NCI-H2029 (cell line): ENCODE measurements around the gene PKD1L1.

Experiments
- DNase-seq: peaks from one replicate; lab custom pipeline; 2025; lab: John Stamatoyannopoulos, UW

The PKD1L1 gene

DNA sequence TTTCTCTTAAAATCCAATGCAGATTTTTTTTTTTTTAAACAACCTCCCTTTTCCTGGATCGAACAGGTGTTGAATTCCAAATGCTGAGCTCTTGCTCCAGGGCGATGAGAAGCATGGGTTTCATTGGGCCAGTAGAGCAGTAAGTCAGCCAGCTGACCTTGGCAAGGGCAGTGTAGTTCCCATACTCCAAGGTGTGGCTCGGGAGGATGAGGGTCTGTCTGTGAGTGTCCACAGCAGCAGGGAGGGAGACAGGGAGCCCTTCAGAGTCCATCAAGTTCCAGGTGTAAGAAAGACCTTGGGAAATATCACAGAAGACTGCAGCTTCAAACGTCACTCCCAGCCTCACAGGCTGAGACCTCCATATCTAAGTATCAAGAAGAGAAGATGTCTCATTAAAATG, 50.4 kb downstream of the PKD1L1 start:
- no peak for DNase-seq

DNA sequence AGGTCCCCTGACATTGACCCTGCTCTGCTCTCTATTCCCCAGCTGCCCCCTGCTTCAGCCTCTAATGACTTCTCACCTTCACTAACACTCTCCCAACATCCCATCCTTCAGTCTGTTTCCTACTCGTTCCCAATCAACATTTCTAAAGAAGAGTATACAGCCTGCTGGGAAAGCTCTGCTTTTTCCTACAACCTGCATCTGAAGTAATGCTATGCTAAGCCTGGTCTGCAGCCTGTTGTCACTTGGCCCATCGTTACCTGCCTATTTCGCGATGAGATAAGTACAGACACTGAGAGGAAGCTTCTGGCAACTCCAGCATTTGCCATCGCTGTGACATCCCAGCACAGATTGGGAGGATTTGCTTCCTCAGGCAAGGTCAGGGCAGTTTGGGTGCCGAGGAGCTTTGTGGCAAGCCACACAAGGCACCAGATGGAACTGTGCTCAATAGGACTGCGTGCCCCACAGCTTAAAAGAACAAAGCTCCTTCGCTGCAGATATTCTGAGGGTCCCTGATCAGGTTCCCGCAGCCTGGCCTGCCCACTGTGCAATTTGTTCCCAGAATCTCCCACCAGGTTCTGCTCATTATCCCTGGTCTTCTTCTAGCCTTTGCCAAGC, 51.4 kb downstream of the PKD1L1 start:
- DNase-seq: no peak

DNA sequence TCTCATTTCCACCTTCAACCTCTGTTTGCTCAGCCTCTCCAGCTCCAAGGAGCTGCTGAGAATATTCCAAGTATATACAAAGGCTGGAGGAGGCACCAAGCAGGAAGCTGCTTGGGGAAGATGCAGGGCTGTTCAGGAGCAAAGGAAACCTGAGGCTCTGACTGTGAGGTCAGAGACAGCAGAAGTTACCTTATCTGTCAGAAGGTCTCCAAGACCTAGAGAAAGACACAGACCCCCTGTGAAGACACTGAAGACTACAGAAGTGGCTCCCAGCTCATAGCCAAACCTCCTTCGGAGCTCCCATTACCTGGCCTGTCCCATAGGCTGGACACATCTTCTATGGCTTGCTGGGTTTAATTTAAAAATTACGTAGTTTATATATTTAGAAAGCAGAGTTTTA, 53.2 kb downstream of the PKD1L1 start:
- DNase-seq: no peak

DNA sequence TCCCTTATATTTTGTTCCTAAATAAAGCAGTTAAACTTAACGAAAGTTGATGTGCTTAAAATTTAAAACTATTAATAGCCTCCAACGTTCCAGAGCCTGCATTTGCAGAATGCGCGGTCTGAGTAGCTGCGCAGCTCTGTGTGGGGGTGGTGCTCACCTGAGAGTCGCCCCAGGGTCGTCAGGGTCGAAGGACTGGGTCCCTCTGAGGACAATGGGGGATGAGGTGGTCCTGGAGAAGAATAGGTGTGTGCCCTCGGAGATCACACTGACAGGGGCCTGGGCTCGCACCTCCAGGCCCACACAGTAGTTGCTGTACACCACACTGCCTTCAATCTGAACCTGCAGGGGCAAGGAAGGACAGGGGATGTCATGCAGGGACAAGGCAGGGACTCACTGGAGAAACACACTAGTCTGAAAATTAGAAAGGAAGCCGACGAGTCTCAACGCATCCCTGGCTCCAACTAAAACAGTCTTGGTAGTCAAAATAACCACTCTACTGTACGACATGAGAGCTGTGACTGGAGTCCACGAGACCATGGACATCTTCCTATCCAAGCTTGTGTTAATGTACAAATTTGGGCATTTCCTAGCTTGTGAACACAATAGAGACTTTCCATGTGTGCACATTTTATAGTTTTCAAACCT, 54.4 kb downstream of the PKD1L1 start:
- no peak for DNase-seq

DNA sequence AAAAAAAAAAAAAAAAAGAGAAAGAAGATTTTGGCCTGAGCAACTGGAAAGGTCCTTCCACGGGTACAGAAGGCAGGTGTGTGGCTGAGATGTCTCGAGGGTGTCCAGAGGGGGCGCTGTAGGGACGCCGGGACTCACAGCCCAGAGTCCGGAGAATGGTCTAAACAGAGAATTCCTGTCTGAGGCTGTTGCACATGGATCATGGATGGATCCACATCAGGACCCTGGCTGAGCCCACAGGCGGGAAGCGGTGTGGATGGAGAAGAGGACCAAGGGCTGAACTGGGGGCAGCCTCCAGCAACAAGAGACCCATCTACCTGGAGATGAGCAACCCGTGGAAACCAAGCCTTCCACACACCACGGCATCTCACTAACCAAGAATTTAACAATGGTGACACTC, 55.0 kb downstream of the PKD1L1 start:
- DNase-seq: no peak

DNA sequence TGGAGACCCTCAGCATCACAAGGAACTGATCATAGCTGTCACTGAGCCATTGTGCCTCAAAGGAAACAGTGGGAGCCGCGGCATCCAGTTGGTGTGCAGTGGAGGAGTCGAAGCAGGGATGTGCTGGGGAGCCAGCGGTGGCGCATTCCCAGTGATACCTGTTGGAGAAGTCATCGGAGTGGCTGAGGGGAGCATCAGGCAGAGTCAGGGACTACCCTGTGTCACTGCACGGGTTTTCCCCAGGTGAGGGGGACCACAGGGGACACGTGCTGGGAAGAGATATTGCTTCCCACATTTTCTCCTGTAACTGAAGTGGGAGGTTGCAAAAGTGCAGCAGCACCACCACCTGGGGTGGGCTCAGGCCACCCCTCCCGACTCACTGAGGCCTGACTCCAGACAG, 57.7 kb downstream of the PKD1L1 start:
- DNase-seq: no peak

DNA sequence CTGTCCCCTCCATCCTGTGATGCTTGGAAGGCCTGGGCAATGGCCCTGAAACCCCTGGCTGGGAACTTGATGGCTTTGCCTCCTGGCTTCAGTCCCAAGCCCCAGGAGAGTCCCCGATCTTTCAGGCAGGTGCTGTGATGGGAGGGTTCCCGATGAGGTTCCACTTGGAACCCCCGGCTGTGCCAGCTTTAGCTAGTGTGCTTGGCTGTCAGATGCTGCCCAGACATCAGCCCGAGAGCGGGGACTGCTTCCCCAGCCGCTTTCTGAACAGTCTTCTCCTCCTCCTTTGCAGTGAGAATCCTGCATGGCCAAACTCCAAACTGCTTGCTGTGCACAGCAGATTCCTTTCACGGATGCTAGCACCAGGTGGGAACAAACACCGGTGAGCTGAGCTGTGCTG, 58.1 kb downstream of the PKD1L1 start:
- DNase-seq: no peak

DNA sequence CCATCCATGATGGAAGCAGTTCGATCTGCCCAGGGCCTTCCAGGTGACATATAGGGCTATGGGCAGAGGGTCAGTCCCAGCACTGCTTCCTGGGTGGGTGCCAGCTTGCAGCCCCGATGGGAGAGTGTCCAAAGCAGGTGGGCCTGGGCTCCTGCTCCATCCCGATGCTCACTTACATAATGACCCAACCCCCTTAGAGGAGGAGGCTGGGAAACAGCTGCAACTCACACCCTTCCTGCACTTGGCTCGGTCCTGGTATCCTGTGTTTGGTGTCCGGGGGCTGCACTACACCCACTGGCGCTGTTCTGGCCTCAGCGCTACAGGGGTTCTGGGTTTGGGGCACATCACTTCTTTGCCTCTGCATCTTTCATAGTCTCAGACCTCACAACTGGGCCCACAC, 58.5 kb downstream of the PKD1L1 start:
- DNase-seq: no peak

DNA sequence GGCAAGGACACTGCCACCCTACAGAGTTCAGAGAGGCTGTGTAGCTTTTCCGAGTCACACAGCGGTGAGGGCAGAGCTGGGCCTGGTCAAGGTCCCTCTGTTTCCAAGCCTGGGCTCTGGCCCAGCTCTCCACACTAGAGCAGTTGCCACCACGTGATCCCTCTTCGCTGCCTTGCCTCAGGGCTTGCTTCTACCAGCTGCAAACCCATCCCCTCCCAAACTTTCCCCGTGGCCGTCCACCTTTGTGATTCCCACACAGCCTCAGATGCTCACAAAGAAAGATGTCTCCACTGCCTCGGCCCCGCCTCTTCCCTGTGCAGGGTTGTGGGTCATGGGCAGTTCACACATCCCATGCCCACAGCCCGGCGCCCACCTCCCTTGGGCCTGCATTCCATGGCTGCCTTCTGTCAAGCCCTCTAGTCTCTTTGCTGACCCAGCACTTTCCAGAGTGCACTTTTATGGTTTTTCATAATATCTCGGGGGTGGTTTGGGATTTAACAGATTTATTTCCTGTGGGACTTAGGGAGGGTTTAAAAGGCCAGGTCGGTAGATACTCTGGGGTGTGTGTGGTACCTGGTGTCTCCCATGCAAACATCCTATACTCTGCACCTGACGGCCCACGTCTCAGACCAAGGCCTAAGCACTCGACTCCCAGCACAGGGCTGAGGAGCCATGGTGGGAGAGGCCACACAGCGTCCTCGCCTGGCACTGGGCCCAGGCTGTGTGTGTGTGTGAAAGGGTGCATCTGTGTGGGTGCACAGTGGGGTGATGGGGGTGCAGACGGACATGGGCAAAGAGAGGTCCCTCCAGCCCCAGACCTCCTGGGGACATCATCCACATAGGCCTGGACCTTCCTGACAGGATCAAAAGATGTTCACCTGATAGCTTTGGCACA, 59.6 kb downstream of the PKD1L1 start:
- no peak for DNase-seq

DNA sequence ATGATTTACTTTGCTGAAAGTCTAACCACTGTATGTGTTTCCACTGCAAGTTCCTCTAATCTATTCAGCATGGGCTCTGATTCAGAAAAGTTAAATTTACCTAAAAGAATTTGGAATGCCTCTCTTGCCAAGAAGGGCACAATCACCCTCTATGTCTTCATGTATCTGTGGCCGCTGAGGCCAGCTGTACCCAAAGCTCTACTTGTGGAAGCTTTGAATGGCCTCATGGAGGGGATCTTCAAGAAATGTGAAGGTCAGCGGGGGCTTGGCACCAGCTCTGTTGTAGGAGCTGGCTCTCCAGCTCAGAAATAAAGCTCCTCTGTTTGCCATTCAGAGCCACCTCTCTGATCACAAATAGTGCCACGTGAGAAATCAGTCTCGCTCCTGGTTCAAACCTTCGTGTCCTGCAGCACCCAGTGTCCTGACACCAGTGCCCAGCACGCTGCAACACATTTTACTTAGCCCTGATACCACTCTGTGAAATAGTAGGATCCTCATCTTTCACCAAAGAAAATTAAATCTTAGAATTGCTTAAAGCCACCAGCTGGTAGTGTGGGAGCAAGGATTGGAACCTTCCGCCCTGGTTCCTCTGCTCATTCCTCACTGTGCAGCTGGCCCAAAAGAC, 61.1 kb downstream of the PKD1L1 start:
- DNase-seq: no peak

DNA sequence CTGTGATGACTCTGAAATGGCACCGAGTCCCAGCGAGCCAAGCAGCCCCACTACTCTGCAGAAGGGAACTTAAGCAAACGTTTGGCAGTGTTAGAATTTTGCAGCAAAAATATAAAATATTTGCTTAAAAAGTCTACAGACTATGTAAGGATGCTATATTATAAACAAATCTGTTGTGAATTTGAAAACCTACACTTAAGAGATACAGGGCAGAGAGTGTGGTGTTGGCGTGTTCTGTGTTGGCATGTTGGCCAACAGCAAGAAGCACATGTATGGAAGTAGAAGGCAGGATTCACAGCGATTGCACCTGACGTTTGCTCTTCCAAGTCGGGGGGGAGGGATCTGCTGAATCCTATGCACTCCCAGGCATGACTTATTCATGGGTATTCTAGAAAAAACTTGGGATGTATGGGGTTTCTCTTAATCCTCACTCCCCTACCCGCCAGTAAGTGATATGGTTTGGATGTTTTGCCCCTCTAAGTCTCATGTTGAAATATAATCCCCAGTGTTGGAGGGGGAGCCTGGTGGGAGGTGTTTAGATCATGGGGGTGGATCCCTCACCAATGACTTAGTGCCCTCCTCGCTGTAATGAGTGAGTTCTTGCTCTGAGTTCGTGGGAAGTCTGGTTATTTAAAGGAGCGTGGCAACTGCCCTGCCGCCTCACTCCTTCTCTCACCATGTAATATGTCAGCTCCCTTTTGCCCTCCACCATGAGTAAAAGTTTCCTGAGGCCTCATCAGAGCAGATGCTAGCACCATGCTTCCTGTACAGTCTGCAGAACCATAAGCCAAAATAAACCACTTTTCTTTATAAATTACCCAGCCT, 62.1 kb downstream of the PKD1L1 start:
- no peak for DNase-seq

DNA sequence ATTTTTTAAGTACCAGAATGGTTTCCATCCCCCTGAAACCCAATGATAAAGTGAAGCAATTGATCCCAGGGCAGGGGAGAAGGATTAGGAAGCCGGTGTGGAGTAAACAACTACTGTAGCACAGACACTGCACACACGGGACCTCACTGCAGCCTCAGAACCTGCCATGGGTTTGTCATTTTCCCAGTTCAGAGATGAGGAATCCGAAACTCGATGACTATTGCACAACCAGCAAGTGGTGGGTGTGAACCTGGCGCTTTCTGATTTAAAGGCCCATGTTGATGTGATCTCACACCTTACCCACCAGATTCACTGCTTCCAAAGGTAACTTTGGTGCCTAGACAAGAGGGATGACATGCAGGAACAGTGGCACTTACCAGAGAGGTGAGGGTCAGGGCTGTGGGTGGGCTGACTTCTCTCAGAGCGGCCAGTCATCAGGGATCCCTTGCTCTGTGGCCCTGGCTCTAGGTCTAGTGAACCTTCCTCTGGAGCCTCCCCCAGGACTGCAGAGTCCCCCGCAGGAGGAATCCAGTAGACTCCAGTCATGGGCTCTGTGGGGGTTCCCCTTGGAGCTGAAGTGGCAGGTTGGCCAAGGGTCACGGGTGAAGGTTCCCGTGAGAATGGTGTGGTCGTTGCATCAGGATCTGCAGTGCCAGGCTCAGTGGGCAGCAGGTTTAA, 62.8 kb downstream of the PKD1L1 start:
- no peak for DNase-seq

DNA sequence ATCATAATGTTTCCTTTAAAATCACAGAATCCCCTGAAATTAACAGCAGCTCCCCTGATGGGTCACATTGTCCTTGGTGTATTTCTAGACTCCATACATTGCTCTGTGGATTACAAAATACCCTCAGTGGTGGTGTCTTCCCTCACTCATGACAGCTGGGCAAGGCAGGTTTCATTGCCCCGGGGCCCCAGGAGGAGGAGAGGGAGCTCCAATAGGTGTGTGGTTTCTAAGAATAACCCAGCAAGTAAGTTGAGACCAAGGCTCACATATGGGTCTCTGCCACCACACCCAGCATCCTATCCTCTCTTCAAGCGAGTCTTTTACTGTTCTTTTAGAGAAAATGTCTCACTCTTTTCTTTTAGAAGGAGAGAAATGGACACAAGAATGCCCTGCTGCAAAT, 63.6 kb downstream of the PKD1L1 start:
- no peak for DNase-seq

DNA sequence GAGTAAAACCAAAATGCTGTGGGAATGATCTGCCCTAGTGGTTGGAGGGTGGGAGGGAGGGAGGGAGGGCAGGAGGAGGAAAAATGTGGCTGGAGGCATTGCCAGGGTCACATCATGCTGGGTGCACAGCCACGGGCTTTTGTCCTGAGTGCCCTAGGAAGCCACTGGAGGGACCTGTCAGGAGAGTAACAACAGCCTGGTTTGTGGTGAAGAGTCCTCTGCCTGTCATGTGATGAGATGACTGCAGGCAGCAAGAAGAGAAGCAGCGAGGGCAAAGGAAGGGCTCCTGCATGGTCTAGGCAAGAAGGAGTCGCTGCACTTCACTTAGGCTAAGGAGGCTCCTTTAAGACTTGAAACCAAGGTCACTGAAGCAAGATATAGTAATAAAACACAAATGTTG, 65.6 kb downstream of the PKD1L1 start:
- no peak for DNase-seq

DNA sequence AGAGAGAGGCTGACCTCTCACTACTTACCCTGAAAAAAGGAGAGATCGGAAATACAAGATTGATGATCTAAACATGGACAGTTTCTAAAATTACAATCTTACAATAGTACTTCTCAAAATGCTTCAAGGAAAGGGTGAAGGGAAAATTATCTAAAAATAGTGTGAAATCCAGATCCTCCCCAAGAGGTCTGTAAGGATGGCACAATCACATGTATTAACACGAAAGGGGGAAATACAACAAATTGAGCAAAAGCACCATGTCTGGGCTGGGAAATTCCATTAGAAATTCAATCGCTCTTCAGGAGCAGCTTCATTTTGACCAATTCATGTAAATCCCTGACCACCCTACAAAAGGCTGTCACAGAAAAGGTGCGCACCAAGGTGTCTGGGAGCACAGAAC, 67.0 kb downstream of the PKD1L1 start:
- DNase-seq: no peak

DNA sequence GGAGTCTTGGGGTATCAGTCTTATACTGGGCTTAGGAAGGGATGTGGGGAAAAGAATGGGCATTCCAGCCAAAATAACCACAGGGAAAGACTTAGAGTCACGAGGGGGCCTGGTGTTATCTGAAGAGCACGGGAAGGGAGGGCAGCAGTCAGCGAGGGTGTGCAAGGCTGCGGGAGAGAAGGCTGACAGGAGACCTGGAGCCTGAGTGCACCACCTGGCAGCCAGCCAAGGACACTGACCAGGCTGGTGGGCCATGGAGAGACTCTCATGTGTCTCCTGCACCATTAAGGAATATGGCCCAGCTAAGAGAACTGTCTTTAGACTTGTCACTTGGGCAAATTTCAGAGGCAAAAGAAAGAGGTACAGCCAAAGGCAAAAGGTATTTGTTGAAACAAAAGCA, 69.6 kb downstream of the PKD1L1 start:
- no peak for DNase-seq

DNA sequence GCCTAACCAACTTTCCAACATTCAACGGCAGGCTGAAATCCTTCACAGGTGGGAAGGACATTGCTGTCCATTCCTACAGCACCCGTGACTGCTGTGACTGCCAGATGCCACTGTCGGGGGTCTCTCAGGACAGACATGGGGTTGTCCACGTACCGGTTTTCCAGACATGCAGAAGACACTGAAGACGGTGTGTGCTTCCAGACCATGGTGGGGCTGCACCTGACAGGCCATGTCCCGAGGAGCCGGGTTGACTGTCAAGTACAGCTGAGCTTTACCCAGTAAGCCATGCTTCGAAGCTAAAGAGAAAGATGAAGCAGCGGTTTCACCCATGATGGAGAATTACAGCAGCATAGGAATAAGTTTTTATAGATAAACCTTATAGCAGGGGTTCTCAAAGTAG, 70.9 kb downstream of the PKD1L1 start:
- DNase-seq: no peak

DNA sequence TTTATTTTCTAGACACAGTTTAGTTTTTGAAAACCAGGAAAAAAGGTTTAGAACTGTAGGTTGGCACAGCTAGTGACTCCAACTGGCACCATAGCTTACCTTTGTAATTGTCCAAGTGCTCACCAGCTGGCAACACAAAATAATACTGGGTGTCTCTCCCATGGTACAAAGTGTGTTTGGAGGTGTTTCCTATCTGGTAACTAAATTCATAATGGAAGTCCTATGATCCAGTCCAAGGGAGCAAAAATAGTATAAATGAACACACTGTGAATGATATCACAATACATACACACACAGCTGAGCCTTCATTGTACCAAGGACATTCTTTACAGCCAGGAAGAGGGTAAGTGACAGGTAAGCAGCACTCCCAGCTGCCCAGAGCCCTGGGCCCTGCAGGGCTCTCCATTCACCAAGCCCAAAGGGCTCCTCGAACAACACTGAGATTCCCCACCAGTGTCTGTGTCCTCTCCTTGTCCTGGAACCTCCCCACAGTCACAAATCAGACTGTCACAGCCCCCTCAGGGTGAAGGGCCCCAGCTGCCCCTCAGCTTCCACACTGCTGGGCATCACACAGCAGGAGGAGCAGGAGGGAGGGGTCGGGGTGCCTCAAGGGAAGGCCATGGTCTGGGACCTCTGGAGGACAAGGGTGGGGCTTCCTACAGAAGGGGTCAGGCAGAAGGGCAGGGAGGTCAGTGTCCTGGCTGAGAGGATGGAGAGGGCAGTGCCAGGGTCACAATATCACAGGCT, 72.1 kb downstream of the PKD1L1 start:
- DNase-seq: no peak

DNA sequence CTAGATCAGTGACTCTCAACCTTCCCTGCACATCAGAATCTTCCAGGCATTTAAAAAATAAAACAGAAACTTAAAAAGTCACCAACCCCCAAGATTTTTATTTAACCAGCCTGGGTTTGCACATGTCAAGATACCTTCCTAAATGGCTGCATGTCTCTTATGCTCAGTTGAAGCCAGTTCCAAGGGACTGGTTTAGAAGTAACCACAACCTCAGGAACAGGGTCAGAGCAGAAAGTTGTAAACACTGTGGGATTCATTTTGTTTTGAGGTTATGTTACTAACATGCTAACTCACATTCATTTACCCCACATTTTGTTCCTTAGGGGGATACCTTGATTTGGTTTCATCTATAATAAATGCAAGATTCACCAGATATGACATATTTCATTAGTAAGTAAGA, 72.9 kb downstream of the PKD1L1 start:
- DNase-seq: no peak

DNA sequence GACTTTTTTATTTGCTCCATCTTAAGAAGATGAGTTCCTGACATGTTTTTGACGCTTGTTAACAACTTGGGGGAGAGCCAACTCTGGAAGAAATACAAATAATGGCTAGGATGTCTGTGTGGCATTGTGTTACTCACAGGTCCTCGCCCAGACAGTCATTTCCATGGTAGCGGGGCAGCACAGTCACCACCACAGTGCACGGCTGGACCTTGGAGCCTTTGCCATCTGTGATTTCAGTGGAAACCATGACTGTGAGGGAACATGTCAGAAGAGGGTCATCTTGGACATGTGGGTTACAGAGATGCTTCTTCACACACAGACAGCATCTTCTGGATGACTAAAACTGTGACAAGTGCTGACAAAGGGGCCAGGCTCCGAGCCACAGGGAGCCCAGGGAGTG, 74.5 kb downstream of the PKD1L1 start:
- no peak for DNase-seq

DNA sequence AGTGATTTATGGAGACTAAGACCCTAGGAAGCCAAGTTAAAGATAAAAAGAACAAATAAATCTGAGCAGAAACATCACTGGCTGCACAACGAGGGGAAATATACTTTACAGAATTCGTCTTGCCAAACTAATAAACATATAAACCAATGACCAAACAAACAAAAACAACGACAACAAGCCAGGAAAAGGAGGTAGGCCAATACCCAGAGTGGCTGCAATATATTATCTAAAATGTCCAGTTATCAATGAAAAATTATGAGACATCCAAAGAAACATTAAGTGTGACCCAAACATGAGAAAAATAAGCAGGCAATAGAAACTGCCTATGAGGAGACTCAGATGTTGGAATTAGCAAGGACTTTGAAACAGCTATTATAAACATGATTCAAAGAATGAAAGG, 81.0 kb downstream of the PKD1L1 start:
- no peak for DNase-seq
